ENCODE data around the gene WFIKKN2. TPM values are rescaled to one million over a fixed set of nuclear protein-coding genes. Genes with fewer than 3 reads are reported as not detected.

WFIKKN2 gene
- total and polyA plus RNA-seq, 2 of the 13 experiments (the other 11 are each of a cell fraction or from before 2014, with no cell fraction given), result not detected

GRCh38 chr17:50863221-50863843, 27.9 kb downstream of the WFIKKN2 start (continued):
- TF ChIP-seq PATZ1 (CRISPR knock-in tag; IDR thresholded peaks at IDR 0.05), result peak; percentile 40; the same call in 1 of the 2 replicates
- no peak for TF ChIP-seq ZNF34 (CRISPR knock-in tag; IDR thresholded peaks at IDR 0.05; ENCODE audit: borderline replicate concordance)
- peak; percentile 55; the same call in 1 of the 2 replicates for TF ChIP-seq TBX2 (CRISPR knock-in tag; IDR thresholded peaks at IDR 0.05; ENCODE audit: borderline replicate concordance)
- TF ChIP-seq CBX5 (CRISPR knock-in tag; IDR thresholded peaks at IDR 0.05; ENCODE audit: borderline replicate concordance), result peak; percentile 74; the same call in 1 of the 2 replicates
- TF ChIP-seq MYC (CRISPR knock-in tag; IDR thresholded peaks at IDR 0.05; ENCODE audit: borderline replicate concordance), result no peak
- peak; percentile 87 for TF ChIP-seq RAD21 (CRISPR knock-in tag; IDR thresholded peaks at IDR 0.05)
- TF ChIP-seq RBFOX2 (IDR thresholded peaks at IDR 0.05; ENCODE audit: low read depth, low read length), result peak; percentile 75
- TF ChIP-seq ELF3 (CRISPR knock-in tag; IDR thresholded peaks at IDR 0.05), result 0 out of 2 replicates have a peak, but pooled peaks have one; percentile 45
- TF ChIP-seq SOX6 (IDR thresholded peaks at IDR 0.05), result no peak
- peak; percentile 49 for TF ChIP-seq SOX6 (CRISPR knock-in tag; IDR thresholded peaks at IDR 0.05)
- TF ChIP-seq HES4 (CRISPR knock-in tag; IDR thresholded peaks at IDR 0.05; ENCODE audit: borderline replicate concordance), result no peak
- no peak for TF ChIP-seq HIVEP1 (CRISPR knock-in tag; IDR thresholded peaks at IDR 0.05)
- peak; percentile 51; the same call in 1 of the 2 replicates for TF ChIP-seq ZBTB7B (CRISPR knock-in tag; IDR thresholded peaks at IDR 0.05)
- TF ChIP-seq ZNF724P (CRISPR knock-in tag; IDR thresholded peaks at IDR 0.05; ENCODE audit: borderline replicate concordance), result no peak
- 0 out of 2 replicates have a peak, but pooled peaks have one; percentile 52 for TF ChIP-seq AKNA (CRISPR knock-in tag; IDR thresholded peaks at IDR 0.05; ENCODE audit: borderline replicate concordance)
- TF ChIP-seq YEATS2 (CRISPR knock-in tag; IDR thresholded peaks at IDR 0.05; ENCODE audit: borderline replicate concordance), result 0 out of 2 replicates have a peak, but pooled peaks have one; percentile 61
- TF ChIP-seq SAFB2 (CRISPR knock-in tag; IDR thresholded peaks at IDR 0.05; ENCODE audit: borderline replicate concordance, low read depth), result 0 out of 2 replicates have a peak, but pooled peaks have one; percentile 82
- TF ChIP-seq ZC3H13 (CRISPR knock-in tag; IDR thresholded peaks at IDR 0.05), result peak; percentile 96
- TF ChIP-seq XBP1 (CRISPR knock-in tag; IDR thresholded peaks at IDR 0.05), result no peak
- peak; percentile 72; the same call in 1 of the 2 replicates for TF ChIP-seq ZNF580 (CRISPR knock-in tag; IDR thresholded peaks at IDR 0.05; ENCODE audit: borderline replicate concordance, low read depth)
- peak; percentile 48; the same call in 1 of the 2 replicates for TF ChIP-seq MED1 (CRISPR knock-in tag; IDR thresholded peaks at IDR 0.05)
- 0 out of 2 replicates have a peak, but pooled peaks have one; percentile 7 for TF ChIP-seq ZNF12 (CRISPR knock-in tag; IDR thresholded peaks at IDR 0.05)
- peak; percentile 53; the same call in 1 of the 2 replicates for TF ChIP-seq HOXA3 (CRISPR knock-in tag; IDR thresholded peaks at IDR 0.05)
- TF ChIP-seq NR1H2 (CRISPR knock-in tag; IDR thresholded peaks at IDR 0.05; ENCODE audit: borderline replicate concordance, low read depth), result no peak
